ENCODE measurements around the gene HTR3C.
"Not testable (repeated sequence)": the region's sequence is repeated elsewhere in the genome, so short reads cannot be mapped to it uniquely, and the experiment has no call there.

The HTR3C gene

DNA sequence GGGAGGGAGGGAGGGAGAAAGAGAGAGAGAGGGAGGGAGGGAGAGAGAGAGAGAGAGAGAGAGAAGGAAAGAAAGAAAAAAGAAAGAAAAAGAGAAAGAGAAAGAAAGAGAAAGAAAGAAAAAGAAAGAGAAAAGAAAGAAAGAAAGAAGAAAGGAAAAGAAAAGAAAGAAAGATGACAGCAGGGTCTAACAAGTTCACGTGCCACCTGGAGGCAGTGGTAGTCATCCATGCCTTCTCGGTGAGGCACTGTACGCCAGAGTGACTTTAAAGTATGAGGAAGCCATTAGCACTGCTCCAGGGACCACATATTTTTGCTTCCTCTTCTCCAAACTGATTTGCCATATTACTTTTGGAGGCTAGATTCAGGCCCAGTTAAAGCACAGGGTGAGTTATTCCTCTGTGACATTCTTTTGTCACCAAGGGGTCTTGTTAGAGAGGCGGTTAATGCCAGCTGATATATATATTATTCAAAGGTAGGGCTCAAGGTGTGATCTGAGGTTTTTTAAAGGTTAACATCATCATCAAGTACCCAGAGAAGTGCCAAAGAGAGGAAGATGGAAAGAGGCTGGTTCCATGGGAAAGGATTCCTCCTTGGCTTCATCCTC, 21.6 kb upstream of the HTR3C start, which contains the start of gene HTR3D:
Gene HTR3D, plus strand, starts transcription at position 556 of the 606 bp plus-strand sequence. Its CDS starts 0 bp downstream, at position 556.
- DNase-seq, result no peak

DNA sequence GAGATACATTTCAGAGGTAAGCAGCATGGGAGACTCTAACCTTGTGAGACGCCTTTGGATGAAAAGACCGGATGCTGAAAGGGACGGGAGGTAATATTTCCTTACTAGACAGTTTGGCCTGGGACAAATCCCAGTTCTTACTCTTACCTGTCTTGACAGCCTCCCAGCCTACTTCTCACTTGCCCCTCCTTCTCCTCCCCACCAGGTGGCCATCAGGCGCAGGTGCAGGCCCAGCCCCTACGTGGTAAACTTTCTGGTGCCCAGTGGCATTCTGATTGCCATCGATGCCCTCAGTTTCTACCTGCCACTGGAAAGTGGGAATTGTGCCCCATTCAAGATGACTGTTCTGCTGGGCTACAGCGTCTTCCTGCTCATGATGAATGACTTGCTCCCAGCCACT, 15.0 kb upstream of the HTR3C start:
- DNase-seq, result no peak

DNA sequence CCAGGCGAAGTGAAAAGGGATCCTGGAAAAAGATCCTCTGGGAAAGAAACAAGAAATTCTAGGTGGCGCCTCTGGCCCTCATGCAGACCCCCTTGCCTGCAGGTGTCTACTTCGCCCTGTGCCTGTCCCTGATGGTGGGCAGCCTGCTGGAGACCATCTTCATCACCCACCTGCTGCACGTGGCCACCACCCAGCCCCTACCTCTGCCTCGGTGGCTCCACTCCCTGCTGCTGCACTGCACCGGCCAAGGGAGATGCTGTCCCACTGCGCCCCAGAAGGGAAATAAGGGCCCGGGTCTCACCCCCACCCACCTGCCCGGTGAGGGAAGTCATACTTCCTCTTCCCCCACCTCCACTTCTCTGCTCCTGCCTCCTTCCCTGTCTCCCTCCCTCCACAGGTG, 14.5 kb upstream of the HTR3C start:
- DNase-seq, result not testable (repeated sequence)

DNA sequence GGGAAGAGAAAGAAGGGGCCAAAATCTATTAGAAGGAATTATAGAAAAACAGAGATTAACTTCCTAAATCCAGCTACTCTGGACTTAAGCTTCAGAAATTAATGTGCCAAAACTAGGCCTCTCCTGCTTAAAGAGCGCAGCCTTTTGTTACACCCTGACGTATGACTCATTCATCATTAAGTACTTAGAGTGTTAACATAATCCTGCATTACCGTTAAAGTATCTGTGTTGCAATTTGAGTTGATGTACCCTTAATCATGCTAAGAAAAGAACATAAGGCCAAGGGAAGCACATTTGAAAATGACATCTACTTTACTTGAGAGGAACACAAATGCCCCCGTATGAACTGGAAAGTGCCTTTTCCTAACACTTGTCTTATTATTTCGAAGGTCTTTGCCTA, 13.4 kb upstream of the HTR3C start:
- no peak for DNase-seq

DNA sequence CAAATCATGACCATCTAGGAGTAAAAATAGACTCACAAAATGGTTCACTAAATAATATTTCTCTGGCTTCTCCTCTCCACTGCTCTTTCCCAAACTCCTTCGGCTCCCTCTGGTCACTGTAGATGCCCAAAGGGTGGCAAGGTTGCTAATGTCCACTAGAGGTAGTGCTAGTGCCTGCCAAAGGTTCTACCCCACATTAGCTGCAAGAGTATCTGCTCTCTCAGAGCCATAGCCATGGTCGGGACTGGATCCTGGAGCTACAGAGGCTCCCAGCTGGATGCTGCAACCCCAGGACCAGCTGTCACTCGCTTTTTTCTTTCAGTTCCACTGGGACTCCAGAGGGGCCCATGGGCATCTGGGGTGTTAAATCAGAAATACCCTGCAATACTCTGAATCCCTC, 12.8 kb upstream of the HTR3C start:
- DNase-seq, result no peak

DNA sequence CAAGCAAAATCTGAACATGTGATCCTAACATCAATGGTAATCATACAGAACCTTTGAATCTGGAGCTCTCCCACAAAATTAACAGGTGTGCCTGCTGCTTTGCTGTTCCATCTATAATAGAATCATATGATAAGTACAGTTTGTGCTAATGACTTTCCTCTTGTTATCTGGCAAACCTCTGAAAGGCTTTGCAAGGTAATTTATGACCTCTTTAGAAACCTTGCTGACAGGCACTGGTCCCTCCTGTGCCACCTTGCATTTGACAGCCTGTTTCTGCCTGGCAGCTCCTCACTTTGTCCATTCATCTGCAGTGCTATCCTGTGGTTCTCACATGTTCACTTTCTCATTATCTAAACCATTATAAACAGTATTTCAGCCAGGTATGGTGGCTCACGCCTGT, 10.2 kb upstream of the HTR3C start:
- peak; percentile 39 for DNase-seq

DNA sequence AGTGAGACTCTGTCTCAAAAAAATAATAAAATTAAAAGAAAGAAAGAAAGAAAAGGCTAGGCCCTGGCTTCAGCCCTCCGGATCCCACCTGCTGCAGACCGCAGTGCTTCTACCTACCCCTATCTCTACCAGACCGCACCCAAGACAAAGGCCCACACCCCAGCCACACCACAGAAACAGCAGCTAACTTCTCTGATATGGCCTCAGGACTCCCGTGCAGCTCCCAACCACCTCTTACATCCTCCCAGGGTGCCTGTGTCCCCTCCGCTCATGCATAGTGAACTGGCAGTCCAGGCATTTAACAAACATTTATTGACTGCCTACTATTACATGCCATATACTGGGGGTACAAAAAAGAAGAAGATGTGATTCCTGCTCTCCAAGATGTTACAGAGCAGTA, 6.9 kb upstream of the HTR3C start:
- DNase-seq, result no peak

DNA sequence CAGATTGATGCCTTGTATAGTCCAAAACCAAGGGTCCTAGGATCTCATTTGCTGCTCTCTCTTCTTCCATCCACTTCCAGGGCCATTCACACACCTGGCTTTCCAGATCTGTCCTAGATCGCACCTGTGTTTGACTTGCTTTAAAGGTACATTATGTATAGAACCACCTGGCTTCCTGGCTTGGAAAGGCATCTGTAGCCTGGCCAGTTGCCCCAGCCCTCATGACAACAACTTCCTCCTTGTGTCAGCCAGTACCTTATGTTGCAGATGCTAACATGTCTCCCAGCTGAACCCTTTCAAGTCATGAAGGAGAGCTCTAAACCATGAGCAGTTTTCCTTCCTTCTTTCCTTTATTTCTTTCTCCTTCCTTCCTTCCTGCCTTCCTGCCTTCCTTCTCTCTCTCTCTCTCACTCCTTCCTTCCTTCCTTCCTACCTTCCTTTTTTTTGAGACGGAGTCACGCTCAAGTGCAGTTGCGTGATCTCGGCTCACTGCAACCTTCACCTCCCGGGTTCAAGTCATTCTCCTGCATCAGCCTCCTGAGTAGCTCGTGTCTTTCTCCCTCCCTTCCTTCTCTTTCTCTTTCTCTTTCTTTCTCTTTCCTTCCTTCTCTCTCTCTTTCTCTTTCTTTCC, 2.5 kb upstream of the HTR3C start:
- DNase-seq, result peak; percentile 54

DNA sequence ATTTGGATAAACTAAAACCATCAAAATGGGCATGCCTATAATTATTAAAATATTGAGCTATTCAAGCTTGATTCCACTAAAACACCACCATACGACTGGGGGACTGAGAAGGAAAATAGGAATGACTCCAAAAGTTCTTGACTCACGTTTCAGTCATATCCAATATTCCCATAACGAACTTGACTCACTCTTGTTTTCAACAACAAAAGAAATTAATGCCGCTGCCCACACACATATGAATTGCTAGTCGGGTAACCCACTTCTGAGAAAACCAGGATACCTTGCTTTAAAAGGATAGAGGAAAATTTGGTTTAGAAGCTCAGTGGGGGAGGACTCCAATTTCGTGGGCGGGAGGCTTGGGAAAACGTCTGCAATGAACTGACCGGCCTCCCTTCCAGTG, 5.2 kb downstream of the HTR3C start:
- DNase-seq, result no peak

DNA sequence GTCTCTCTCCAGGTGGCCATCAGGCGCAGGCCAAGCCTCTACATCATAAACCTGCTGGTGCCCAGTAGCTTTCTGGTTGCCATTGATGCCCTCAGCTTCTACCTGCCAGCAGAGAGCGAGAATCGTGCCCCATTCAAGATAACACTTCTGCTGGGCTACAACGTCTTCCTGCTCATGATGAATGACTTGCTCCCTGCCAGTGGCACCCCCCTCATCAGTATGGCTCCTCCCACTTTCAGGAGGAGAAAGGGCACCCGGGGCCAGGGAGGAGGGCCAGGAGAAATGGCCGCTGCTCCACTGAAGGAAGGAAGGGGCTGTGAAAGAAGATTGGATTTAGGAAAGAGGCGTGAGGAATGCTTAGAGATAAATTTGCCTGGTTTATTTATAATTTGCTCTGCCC, 6.6 kb downstream of the HTR3C start:
- DNase-seq, result no peak

DNA sequence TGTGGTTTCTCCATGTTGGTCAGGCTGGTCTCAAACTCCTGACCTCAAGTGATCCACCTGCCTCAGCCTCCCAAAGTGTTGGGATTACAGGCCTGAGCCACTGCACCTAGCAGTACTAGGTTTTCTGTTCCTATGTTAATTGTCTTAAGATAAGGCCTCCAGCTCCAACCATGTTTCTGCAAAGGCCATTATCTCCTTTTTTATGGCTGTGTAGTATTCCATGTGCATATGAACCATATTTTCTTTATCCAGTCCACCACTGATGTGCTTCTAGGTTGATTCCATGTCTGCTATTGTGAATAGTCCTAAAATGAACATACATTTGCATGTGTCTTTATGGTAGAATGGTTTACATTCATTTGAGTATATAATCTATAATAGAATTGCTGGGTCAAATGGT, 9.8 kb downstream of the HTR3C start:
- DNase-seq, result no peak

DNA sequence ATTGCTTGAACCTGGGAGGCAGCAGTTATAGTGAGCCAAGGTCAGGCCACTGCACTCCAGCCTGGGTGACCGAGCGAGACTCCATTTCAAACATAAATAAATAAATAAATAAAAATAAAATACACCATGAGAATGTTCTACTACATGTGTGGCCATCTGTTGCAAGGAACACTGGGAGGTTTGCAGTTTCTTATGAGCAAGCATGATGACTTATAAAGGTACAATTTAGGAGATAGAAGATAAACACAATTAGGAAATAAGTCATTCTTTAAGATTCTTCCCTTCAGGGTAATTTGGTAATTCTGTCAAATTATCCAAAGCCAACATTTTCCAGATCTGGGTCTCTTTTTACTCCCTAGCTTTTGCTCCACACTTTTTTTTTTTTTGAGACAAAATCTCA, 13.4 kb downstream of the HTR3C start:
- no peak for DNase-seq

DNA sequence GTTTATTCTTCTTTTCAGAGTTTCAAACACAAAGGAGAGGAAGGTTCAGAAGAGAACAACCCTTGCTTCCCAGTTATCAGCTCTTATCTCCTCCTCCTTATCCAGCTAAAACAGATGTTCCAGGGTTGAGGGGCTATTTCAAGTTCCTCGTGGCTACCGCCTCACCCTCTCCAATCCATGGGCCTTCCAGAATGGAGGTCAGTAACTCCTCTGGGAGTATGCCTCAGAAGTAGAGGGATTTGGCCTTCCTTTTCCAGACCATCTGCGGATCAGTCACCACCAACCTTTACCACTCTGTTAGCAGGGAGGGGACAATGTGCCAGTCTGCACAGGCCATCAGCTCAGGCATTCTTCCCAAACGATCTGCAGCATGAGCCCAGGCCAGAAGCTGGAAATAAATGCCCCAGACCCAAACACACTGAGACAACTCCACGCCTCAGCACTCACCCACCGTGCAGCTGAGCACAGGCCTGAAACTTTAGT, 14.8 kb downstream of the HTR3C start:
- no peak for DNase-seq

DNA sequence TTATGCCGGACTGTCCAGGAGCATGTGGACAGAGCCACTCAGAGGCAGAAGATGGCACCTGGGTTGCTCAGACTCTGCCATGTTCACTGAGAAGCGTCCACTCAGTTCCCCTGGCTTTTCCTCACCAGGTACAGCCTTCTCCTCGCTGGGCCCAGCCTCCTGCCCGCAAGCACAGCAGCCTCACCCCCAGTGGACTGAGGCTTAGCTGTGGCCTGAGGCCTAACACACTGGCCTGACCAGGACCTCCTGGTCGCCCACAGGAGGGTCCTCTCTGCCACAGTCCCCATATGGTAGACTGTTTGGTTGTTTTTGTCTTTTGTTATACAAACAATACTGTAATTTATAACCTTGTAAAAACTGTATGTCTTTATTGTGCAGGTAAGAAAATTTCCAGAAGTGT, 15.5 kb downstream of the HTR3C start:
- no peak for DNase-seq

DNA sequence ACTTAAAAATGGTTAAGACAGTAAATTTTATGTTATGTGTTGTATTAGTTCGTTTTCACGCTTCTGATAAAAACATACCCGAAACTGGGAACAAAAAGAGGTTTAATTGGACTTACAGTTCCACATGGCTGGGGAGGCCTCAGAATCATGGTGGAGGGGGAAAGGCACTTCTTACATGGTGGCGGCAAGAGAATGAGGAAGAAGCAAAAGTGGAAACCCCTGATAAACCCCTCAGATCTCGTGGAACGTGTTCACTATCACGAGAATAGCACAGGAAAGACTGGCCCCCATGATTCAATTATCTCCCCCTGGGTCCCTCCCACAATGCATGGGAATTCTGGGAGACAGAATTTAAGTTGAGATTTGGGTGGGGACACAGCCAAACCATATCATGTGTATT, 18.3 kb downstream of the HTR3C start:
- not testable (repeated sequence) for DNase-seq

DNA sequence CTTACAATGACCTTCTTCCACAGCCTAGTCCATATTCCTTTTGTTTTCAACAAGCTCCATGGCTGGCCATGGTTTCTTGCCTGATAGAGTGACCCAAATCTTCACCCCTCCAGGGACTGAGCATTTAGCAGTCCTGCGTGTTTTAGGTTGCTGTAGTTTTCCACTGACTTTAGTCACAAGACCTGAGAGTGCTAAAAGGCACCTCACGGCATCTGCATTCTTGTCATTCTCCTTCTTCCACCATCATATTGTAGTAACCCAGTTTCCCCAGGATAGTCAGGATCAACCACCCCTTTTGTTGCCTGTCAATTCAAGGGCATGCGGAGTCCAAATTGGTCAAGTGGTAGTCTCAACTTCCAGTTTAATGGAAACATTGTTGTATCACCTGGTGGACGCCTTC, 20.8 kb downstream of the HTR3C start:
- DNase-seq, result no peak

DNA sequence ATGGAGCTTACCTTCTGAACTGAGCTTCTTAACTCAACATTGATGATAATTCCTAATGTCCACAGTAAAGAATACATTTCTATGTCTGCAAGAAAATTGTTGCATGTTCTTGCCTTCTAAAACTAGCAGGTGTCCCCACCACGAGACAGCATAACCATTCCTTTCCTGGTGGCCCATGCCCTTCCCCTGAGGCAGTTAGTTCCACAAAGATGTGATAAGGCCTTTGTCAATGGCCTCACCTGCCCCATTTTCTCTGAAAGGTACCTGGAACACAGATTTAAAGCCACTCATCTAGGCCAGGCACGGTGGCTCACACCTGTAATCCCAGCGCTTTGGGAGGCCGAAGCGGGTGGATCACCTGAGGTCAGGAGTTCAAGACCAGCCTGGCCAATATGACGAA, 23.1 kb downstream of the HTR3C start:
- no peak for DNase-seq

DNA sequence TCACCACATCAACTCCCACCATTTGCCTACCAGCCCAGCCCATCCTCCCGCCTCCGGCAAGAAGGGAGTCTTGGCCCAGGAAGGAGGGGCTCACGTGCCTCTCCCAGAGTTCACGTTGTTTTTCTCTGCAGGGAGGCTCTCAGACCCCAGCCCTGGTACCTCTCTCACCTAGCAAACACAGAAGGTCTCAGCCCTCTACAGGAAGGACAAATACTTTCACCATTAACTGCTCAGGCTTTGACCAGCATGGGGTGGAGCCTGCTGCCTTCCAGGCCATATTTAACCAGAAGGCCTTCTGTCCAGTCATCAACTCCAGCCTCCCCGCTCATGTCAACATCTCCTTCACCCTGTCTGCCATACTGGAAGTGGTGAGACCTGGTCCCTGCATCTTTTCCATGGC, 25.0 kb downstream of the HTR3C start:
- no peak for DNase-seq

DNA sequence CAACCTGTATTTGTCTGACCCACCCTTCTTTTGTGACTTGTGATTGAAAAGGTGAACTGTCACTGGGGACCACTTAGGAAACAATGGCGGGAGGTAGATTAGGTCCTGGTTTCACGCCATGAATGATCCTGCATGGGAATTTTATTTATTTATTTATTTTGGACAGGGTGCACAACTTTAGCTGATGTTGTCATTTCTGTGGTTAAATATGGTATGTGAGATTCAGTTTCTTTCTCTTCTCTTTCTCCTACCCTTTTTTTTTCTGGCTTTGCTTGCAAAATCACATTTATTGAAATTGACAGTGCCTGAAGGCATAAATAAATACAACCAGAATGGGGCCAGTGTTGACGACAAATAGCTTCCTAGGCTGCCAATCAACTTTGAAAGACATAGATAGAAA, 26.0 kb downstream of the HTR3C start:
- no peak for DNase-seq

DNA sequence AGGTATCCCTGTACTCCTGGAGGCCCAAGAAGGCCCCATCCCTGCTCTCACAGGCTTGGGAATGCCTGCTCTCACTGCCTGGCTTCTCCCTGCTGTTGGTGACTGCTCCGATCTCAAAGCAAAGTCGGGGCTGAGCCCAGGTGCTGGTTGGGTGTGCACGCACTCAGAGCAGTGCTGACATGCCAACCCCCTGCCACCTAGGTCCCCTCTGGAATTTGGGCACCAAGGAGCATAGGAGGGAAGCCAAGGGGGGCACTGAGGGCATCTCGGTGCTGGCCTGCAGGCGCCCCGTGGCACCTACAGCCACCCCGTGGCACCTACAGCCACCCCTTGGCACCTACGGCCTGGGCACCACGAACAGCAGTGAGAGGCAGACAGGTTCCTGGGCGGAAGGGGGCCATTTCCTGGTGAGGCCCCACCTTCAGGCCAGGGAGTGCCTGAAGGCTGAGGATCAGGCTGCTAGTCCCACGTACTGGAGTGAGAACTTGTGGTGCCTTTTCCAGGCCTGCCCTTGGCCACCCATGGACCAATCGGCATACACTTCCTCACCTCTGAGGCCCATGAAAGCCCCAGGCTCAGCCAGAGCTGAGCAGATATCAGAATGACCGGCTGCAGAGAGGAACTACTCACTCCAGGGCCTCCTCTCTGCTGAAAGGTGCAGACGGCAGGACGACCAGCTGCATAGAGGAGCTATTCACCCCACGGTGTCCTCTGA, 28.4 kb downstream of the HTR3C start:
- DNase-seq, result no peak

DNA sequence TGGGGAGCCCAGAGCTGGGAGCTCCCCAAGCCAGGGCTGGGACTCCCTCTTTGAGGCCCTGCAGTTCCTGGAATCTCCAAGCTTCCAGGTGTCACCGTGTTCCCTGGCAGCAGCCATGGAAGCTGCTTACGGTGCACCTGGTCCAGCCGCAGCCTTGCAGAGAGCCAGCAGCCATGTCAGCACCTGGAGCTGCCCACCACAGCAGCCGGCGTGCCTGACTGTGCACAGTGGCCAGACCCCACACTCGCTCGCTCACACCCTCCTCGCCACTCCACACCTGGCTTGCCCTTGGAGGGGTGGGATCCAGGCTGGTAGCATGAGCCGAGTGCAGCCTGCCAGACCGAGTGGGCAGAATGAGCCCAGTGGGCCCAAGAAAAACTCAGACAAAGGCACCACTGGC, 29.2 kb downstream of the HTR3C start:
- DNase-seq, result no peak

DNA sequence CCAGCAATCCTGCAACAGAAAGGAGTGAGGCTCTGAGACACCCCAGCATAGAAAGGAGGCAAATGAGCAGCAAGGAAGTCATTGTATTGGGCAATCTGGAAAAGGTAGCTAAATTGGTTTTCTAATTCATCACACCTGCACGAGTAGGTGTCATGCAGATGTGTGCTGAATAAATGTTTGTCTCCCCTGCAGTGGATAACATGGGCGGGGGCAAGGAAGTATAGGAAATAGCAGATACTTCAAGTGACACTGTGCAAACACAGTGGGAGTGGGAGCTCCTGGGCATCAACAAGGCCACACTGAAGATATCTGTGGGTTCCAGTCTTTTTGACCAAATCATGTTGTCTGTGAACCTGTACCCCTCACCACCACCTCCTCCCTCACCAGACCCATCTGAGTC, 29.6 kb downstream of the HTR3C start:
- DNase-seq, result no peak

DNA sequence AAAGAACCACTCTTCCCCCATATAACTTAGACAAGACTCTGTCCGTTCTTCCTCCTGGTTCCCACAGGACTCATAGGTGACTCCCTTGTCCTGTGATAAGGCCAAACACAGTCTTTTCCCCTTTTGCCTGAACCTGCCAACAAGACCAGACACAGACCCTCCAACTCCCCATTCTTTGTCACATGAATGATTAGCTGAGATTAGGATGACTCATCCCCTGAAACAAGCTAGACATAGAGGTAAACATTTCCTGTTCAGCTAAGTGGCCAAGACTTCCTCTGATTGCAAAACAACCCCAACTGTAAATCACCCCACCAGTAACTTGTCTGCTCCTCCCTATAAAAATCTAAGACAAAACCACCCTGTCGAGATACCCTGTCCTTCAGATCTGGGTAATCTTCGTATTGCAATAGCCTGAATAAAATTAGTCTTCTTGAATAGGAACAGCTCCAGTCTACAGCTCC, 32.6 kb downstream of the HTR3C start:
- no peak for DNase-seq

DNA sequence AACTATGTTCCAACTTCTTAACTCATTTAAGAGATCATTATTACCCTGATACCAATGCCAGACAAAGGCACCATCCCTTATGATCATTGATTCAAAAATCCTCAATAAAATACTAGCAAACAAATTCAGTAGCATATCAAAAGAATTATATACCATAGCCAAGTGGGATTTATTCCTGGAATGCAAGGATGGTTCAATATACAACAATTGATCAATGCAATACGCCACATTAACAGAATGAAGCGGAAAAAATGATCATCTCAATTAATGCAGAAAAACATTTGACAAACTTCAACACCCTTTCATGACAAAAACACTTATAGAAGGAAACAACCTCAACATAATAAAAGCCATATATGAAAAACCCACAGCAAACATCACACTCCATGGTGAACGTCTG, 39.4 kb downstream of the HTR3C start:
- no peak for DNase-seq

Measured in NCI-H345 (cell line).